H9 (cell line): Measurements from ENCODE around the gene CFAP61. TPM values are rescaled to one million over a fixed set of nuclear protein-coding genes. Genes with fewer than 3 reads are reported as not detected.

Experiments
- DNase-seq: peaks from one replicate; pipeline ENCODE4 v3.0.0-alpha.2; 2017
- H2AFZ ChIP-seq: one replicate; pipeline ENCODE4 v1.6.1; 2013; ENCODE audit warnings: mild to moderate bottlenecking, low read length, control low read depth, moderate library complexity
- H2AK5ac ChIP-seq: 2 replicates; pipeline ENCODE4 v1.6.1; 2013; ENCODE audit warnings: low read length, control low read depth, mixed read lengths; ENCODE audit not compliant: insufficient read length
- H2BK120ac ChIP-seq: one replicate; pipeline ENCODE4 v1.6.1; 2013; ENCODE audit warnings: low read depth, mild to moderate bottlenecking, low read length, control low read depth, inconsistent platforms; ENCODE audit not compliant: poor library complexity, severe bottlenecking
- H2BK12ac ChIP-seq: 2 replicates; pipeline ENCODE4 v1.6.1; 2013; ENCODE audit warnings: low read length, control low read depth, mixed read lengths, low read depth; ENCODE audit not compliant: insufficient read length
- H2BK15ac ChIP-seq: 2 replicates; pipeline ENCODE4 v1.6.1; 2013; ENCODE audit warnings: low read depth, low read length, control low read depth
- H2BK20ac ChIP-seq: one replicate; pipeline ENCODE4 v1.6.1; 2013; ENCODE audit warnings: low read depth, mild to moderate bottlenecking, low read length, control low read depth, inconsistent platforms; ENCODE audit not compliant: poor library complexity, severe bottlenecking
- H2BK5ac ChIP-seq: 2 replicates; pipeline ENCODE4 v1.6.1; 2013; ENCODE audit warnings: low read length, control low read depth, mixed read lengths; ENCODE audit not compliant: insufficient read length
- H3K14ac ChIP-seq: 2 replicates; pipeline ENCODE4 v1.6.1; 2013; ENCODE audit warnings: low read length, control low read depth; ENCODE audit not compliant: insufficient read depth
- H3K18ac ChIP-seq: 2 replicates; pipeline ENCODE4 v1.6.1; 2013; ENCODE audit warnings: low read depth, mild to moderate bottlenecking, mixed read lengths, low read length, control low read depth; ENCODE audit not compliant: insufficient read length
- H3K23ac ChIP-seq: 2 replicates; pipeline ENCODE4 v1.6.1; 2013; ENCODE audit warnings: low read length, control low read depth, mixed read lengths, low read depth; ENCODE audit not compliant: insufficient read length
- H3K23me2 ChIP-seq: 2 replicates; pipeline ENCODE4 v1.6.1; 2013; ENCODE audit warnings: low read depth, mild to moderate bottlenecking, mixed read lengths, low read length, control low read depth; ENCODE audit not compliant: insufficient read length, poor library complexity, severe bottlenecking
- H3K27ac ChIP-seq: 2 replicates; pipeline ENCODE4 v1.5.1; 2013; ENCODE audit warnings: low read length, control low read depth, mixed read lengths, low read depth; ENCODE audit not compliant: insufficient read length
- H3K27me3 ChIP-seq: 2 replicates; pipeline ENCODE4 v1.6.1; 2013; ENCODE audit warnings: low read length, control low read depth, inconsistent platforms; ENCODE audit not compliant: insufficient read depth
- H3K4ac ChIP-seq: 2 replicates; pipeline ENCODE4 v1.6.1; 2013; ENCODE audit warnings: low read depth, mild to moderate bottlenecking, control low read depth, inconsistent platforms, low read length, moderate library complexity
- H3K4me1 ChIP-seq: 2 replicates; pipeline ENCODE4 v1.6.1; 2013; ENCODE audit warnings: low read length, control low read depth, inconsistent platforms; ENCODE audit not compliant: insufficient read depth
- H3K4me2 ChIP-seq: 2 replicates; pipeline ENCODE4 v1.6.1; 2013; ENCODE audit warnings: low read length, control low read depth, mixed read lengths; ENCODE audit not compliant: insufficient read length, insufficient read depth
- H3K56ac ChIP-seq: 2 replicates; pipeline ENCODE4 v1.6.1; 2013; ENCODE audit warnings: low read depth, mild to moderate bottlenecking, mixed read lengths, low read length, control low read depth; ENCODE audit not compliant: insufficient read length
- H3K79me1 ChIP-seq: 2 replicates; pipeline ENCODE4 v1.6.1; 2013; ENCODE audit warnings: low read depth, mild to moderate bottlenecking, moderate library complexity, low read length, control low read depth, inconsistent platforms; ENCODE audit not compliant: insufficient read depth, poor library complexity, severe bottlenecking
- H3K79me2 ChIP-seq: 2 replicates; pipeline ENCODE4 v1.6.1; 2013; ENCODE audit warnings: low read length, control low read depth, inconsistent platforms; ENCODE audit not compliant: insufficient read depth
- H3K9ac ChIP-seq: 2 replicates; pipeline ENCODE4 v1.6.1; 2013; ENCODE audit warnings: low read length, control low read depth, mixed read lengths; ENCODE audit not compliant: insufficient read length; ENCODE audit errors: extremely low read depth
- H3K9me3 ChIP-seq: one replicate; pipeline ENCODE4 v1.6.1; 2013; ENCODE audit warnings: low read depth, low read length, inconsistent platforms; ENCODE audit not compliant: control insufficient read depth
- H3T11ph ChIP-seq: one replicate; pipeline ENCODE4 v1.6.1; 2013; ENCODE audit warnings: mild to moderate bottlenecking, low read length, control low read depth, inconsistent platforms
- H4K20me1 ChIP-seq: one replicate; pipeline ENCODE4 v1.6.1; 2013; ENCODE audit not compliant: control insufficient read depth, insufficient read length, insufficient read depth
- H4K5ac ChIP-seq: 2 replicates; pipeline ENCODE4 v1.6.1; 2013; ENCODE audit warnings: low read depth, mild to moderate bottlenecking, mixed read lengths, low read length, control low read depth; ENCODE audit not compliant: insufficient read length
- H4K8ac ChIP-seq: replicated peaks from 2 replicates; pipeline ENCODE4 v1.6.1; 2013; ENCODE audit warnings: low read length, control low read depth, mixed read lengths, low read depth; ENCODE audit not compliant: insufficient read length
- H4K91ac ChIP-seq: 2 replicates; pipeline ENCODE4 v1.6.1; 2013; ENCODE audit warnings: low read depth, mild to moderate bottlenecking, moderate library complexity, mixed read lengths, low read length, control low read depth; ENCODE audit not compliant: insufficient read length
- H3K27ac Mint-ChIP-seq, 3 experiments: 2 replicates in 2 of 3; 3 replicates in 1 of 3; pipeline ENCODE4 v1.8.0; 2020 to 2021; ENCODE audit warnings: mixed read lengths in 3 of 3, mild to moderate bottlenecking in 1 of 3, moderate library complexity in 1 of 3
- H3K27me3 Mint-ChIP-seq: 2 replicates; pipeline ENCODE4 v1.8.0; 2021; ENCODE audit warnings: low read depth, mild to moderate bottlenecking, moderate library complexity, mixed read lengths
- H3K36me3 Mint-ChIP-seq, 3 experiments: 2 replicates in 2 of 3; 3 replicates in 1 of 3; pipeline ENCODE4 v1.8.0; 2020 to 2021; ENCODE audit warnings: low read depth in 3 of 3, mixed read lengths in 3 of 3; ENCODE audit not compliant: insufficient read depth in 1 of 3
- H3K4me1 Mint-ChIP-seq, 2 experiments: 2 replicates each; pipeline ENCODE4 v1.8.0; 2020; ENCODE audit warnings: mixed read lengths in 2 of 2
- H3K4me3 Mint-ChIP-seq, 2 experiments: 2 replicates in 1 of 2; 3 replicates in 1 of 2; pipeline ENCODE4 v1.8.0; 2020 to 2021; ENCODE audit warnings: mild to moderate bottlenecking in 2 of 2, mixed read lengths in 2 of 2, moderate library complexity in 1 of 2
- H3K9me3 Mint-ChIP-seq, 2 experiments: 2 replicates in 1 of 2; 3 replicates in 1 of 2; pipeline ENCODE4 v1.8.0; 2020; ENCODE audit warnings: mild to moderate bottlenecking in 2 of 2, mixed read lengths in 2 of 2, moderate library complexity in 1 of 2
- CTCF ChIP-seq: fragments of 200-600 bp; sonication (generic); conservative IDR thresholded peaks from 3 replicates; pipeline ENCODE4 v1.8.0; 2021; ENCODE audit warnings: antibody characterized with exemption, mild to moderate bottlenecking
- WGBS: extraction: QIAGEN DNeasy Blood & Tissue Kit; methylation state at CpG from one replicate; pipeline ENCODE4 v1.1.7; 2013; ENCODE audit warnings: missing lambda C conversion rate, low lambda C conversion rate, mixed read lengths; ENCODE audit not compliant: insufficient read length; ENCODE audit errors: extremely low coverage; 5-methylcytosine and 5-hydroxymethylcytosine counted together
- total RNA-seq: library from RNA; stranded (reverse); gene quantifications from 2 replicates; pipeline ENCODE4 v1.2.1, GENCODE V29; 2021

Gene CFAP61
- total RNA-seq, 1 experiment from 2014 or later: 0.44 TPM

- no peak overlapping the region for H2AFZ ChIP-seq
- H2BK12ac ChIP-seq: no peak overlapping the region
- no peak overlapping the region for H4K5ac ChIP-seq
- Mint-ChIP-seq H3K9me3 (no peaks in the 10 kb centered on the region), H3K27me3 (no peaks in the 10 kb centered on the region; the same call in 1 of the 2 replicates), H3K4me1 (peaks cover 15 to 20% of the 10 kb centered on the region in 2 experiments), H3K27ac (no peak overlapping the region), H3K4me3 (no peak overlapping the region), H3K36me3 (no peaks in the 10 kb centered on the region; a peak in 1 of 7 replicates)
- H2BK20ac ChIP-seq: no peak overlapping the region
- no peaks in the 10 kb centered on the region for H3K79me1 ChIP-seq
- H4K91ac ChIP-seq: no peak overlapping the region
- no peak overlapping the region for H3K56ac ChIP-seq
- no peak overlapping the region for H3K9ac ChIP-seq
- no peak overlapping the region for H3K4me2 ChIP-seq
- H3K27ac ChIP-seq: no peak overlapping the region
- TF ChIP-seq CTCF: no peak
- H3K4me1 ChIP-seq: peaks cover 6% of the 10 kb centered on the region; the same call in 1 of the 2 replicates
- no peaks in the 10 kb centered on the region for H3K23me2 ChIP-seq
- no peak overlapping the region for H2BK5ac ChIP-seq
- no peak overlapping the region for H4K8ac ChIP-seq
- H3K9me3 ChIP-seq: no peaks in the 10 kb centered on the region
- no peaks in the 10 kb centered on the region for H4K20me1 ChIP-seq
- no CpG with 5 or more reads among the region's 7 CpGs for WGBS
- no peak overlapping the region for H2AK5ac ChIP-seq
- H3K79me2 ChIP-seq: no peaks in the 10 kb centered on the region
- no peak overlapping the region for H3K23ac ChIP-seq
- H3K18ac ChIP-seq: no peak overlapping the region
- no peak for DNase-seq
- H3K27me3 ChIP-seq: no peaks in the 10 kb centered on the region
- H2BK120ac ChIP-seq: no peak overlapping the region
- no peak overlapping the region for H2BK15ac ChIP-seq
- H3K14ac ChIP-seq: no peak overlapping the region
- H3T11ph ChIP-seq: no peak overlapping the region
- H3K4ac ChIP-seq: no peak overlapping the region
Measured at GRCh38 chr20:20207872-20208271, 155.5 kb downstream of the CFAP61 start.
